Right ventricle myocardium inferior (tissue), 1 donor: ENCODE results near the gene TMEM225. TPM values are rescaled to one million over a fixed set of nuclear protein-coding genes. Genes with fewer than 3 reads are reported as not detected.
A peak's percentile ranks its signal among the peaks of the same experiment; 100 is the strongest.
"Not testable (repeated sequence)": the region's sequence is repeated elsewhere in the genome, so short reads cannot be mapped to it uniquely, and the experiment has no call there.

Experiments used
- ATAC-seq: fragments of 200-7000 bp; cut with Tn5 transposase; one replicate; pipeline ENCODE4 v1.9.1; 2020; ENCODE audit warnings: mild to moderate bottlenecking, moderate library complexity
- DNase-seq: peaks from one replicate; pipeline ENCODE4 v3.0.0; 2021; ENCODE audit errors: missing footprints
- intact Hi-C: fragments of 100-400 bp; cut with DNase I; formaldehyde crosslinking; loops from one replicate; pipeline ENCODE4 v1.11.0; 2022
- long read RNA-seq: library from polyadenylated mRNA; unstranded; transcript quantifications from one replicate; pipeline ENCODE4 v2.0.0, GENCODE V29; 2021
- total RNA-seq: library from RNA; stranded (reverse); fragmentation: NEBNext Ultra II Directional; extraction: Animal tissue kit (Norgen Biotek cat#: 25700); gene quantifications from one replicate; pipeline ENCODE4 v1.2.1, GENCODE V29; 2021
- donor health status: DM: no; HTN: yes; CAD: no; lungs with severe emphysema.

TMEM225 gene
- total RNA-seq: not detected
- long read RNA-seq: 0 reads

DNA sequence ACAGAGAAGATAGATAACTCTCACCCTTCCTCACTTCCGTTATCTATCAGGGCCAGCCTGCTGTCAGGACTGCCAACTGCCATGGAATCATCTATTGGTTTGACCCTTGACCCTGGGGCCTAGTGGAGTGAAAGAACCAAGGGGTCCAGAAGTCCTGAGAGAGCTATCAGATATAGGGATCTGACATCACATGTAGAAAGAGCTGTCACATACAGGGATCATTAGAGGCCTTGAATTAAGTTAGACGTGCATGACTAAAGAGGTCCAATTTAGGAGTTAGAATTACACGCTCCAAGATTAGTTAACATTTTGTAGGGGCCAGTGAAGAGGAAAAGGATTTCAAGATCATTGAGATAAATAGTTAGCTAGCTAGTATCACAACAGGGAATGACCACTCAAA lies at the start of gene TMEM225:
Gene TMEM225, minus strand, starts transcription at position 101 of the 400 bp plus-strand sequence. CDS start 245 bp downstream, outside the sequence.
- intact Hi-C loops: no loop called here
- ATAC-seq (no peak), DNase-seq (no peak)

DNA sequence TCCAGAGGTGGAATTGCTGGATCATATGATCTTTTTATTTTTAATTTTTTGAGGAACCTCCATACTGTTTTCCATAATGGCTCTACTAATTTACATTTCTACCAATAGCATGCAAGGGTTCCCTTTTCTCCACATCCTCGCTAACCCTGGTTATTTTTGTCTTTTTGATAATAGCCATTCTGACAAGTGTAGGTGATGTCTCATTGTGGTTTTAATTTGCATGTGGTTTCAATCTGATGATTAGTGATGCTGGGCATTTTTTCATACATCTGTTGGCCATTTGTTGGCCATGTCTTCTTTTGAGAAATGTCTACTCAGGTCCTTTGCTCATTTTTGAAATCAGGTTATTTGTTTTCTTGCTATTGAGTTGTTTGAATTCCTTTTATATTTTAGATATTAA lies 38.6 kb upstream of the TMEM225 start:
- ATAC-seq (no peak), DNase-seq (no peak)
- intact Hi-C loops: no loop called here

- intact Hi-C loops: no loop called here
- no peak for DNase-seq
- no peak for ATAC-seq
Observed at GRCh38 chr11:123920943-123921342, 35.5 kb upstream of the TMEM225 start.

- intact Hi-C loops: no loop called here
- DNase-seq: no peak
- no peak for ATAC-seq
Observed at GRCh38 chr11:123905826-123906225, 20.4 kb upstream of the TMEM225 start.

DNA sequence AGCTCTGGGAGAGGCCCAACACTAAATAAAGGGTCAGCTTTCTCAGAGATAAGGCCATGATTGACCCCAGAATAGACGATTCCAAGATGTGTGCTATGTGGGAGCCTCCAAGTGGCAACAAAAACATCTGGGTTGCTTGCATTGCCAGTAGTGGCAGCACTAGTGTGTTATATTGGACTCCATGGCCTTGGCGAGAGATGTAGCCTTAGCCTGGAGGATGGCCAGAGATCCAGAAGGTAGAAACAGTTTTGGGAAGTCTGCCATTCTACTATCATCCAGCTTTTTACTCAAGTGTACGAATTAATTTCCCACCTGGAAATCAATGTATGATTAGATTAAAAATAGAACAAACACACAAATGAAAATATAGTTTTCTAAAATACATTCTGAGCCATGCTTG lies 19.5 kb upstream of the TMEM225 start:
- ATAC-seq (no peak), DNase-seq (no peak)
- intact Hi-C loops: no loop called here

DNA sequence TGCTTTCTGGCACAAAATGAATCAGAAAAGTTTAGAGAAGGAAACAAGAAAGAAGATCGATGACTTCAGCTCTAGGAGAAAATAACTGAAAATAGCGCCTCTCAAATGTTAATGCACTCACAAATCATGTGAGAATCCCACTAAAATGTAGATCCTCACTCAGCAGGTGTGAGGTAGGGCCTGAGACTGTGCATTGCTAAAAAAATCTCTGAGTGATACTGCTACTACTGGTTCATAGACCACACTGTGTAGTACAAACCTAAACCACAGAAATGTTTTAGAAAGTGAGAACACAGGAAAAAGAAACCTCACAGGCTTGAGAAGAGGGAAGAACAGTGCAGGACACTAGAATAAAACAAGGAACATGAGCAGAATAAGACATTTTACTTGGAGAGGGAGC lies 18.5 kb upstream of the TMEM225 start:
- intact Hi-C loops: no loop called here
- ATAC-seq (no peak), DNase-seq (no peak)

GRCh38 chr11:123901867-123902266 lies 16.4 kb upstream of the TMEM225 start, which contains the start of gene OR8D4:
TSS of gene OR8D4 (plus strand) at chr11:123902167. CDS start at chr11:123906432, 4,265 bp downstream.
- ATAC-seq (no peak), DNase-seq (no peak)
- intact Hi-C loops: no loop called here

GRCh38 chr11:123899792-123900191 lies 14.3 kb upstream of the TMEM225 start:
- intact Hi-C loops: no loop called here
- no peak for DNase-seq
- no peak for ATAC-seq

DNA sequence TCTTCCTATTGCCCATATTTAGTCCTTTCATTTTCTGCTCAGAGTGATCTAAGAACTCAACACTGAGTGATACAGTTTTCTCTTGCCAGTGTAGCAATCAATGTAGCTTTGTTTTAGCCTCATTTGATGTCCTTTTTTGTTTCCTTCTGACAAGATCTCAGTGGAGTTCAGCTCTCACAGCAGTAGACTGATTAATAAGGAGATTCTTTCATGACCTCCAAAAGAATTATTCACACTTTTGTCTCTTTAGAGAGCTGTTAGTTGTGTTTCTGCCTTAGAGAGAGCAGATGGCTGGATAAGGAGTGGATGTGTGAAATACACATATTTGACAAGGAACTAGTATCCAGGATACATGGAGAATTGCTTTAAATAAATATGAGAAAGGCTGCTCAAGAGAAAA lies 6.6 kb upstream of the TMEM225 start:
- DNase-seq: no peak
- no peak for ATAC-seq
- intact Hi-C loops: no loop called here

DNA sequence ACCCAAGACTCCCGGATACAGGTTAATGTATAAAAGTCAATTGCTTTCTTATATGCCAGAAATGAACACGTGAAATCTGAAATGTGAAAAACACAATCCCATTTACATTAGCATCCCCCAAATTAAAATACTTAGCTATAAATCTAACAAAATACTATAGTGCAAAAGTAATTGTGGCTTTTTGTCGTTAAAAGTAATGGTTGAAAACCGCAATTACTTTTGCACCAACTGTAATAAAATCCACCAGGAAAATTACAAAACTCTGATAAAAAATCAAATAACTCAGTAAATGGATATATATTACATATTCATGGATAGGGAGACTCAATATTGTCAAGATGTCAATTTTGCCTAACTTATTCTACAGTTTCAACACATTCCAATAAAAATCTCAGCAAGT lies 4.6 kb downstream of the TMEM225 start:
- intact Hi-C loops: no loop called here
- ATAC-seq (no peak), DNase-seq (no peak)

- intact Hi-C loops, DNase-seq, ATAC-seq: not testable (repeated sequence)
Observed at GRCh38 chr11:123867795-123868194, 17.7 kb downstream of the TMEM225 start.

DNA sequence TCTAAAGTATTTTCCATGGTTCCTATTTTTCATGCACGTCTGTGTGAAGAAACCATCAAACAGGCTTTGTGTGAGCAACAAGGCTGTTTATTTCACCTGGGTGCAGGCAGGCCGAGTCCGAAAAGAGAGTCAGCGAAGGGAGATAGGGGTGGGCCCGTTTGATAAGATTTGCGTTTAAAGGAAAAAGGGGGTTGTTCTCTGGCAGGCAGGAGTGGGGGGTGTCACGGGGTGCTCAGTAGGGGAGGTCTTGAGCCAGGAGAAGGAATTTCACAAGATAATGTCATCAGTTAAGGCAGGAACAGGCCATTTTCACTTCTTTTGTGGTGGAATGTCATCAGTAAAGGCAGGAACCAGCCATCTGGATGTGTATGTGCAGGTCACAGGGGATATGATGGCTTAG lies 20.2 kb downstream of the TMEM225 start:
- ATAC-seq, DNase-seq, intact Hi-C loops: not testable (repeated sequence)

DNA sequence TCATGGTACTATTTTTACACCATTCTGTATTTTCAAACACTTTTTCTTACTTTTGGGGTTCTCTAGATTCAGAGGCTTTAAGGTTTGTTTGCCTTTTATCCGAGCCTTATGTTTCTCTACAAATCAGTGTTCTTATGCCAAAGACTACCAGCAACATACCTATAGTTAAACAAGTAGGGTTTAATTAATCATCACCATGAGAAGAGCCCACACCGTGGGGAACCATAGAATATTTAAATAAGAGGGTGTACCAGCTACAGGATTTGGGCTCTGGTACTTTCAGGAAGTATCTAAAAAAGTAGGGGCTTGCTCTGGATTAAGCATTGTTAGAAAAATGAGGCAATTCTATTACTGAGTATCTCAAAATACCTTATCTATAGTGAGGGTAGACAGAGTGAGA lies 25.7 kb downstream of the TMEM225 start:
- ATAC-seq (no peak), DNase-seq (no peak)
- intact Hi-C loops: no loop called here

DNA sequence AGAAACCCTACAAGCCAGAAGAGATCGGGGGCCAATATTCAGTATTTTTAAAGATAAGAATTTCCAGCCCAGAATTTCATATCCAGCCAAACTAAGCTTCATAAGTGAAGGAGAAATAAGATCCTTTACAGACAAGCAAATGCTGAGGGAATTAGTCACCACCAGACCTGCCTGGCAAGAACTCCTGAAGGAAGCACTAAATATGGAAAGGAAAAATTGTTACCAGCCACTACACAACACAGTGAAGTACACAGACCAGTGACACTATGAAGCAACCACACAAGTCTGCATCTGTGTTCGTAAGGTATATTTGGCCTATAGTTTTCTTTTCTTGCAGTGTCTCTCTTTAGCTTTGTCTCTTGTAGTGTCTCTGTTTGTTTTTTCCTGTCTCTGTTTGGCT lies 29.0 kb downstream of the TMEM225 start:
- ATAC-seq (no peak), DNase-seq (no peak)
- intact Hi-C loops: no loop called here

DNA sequence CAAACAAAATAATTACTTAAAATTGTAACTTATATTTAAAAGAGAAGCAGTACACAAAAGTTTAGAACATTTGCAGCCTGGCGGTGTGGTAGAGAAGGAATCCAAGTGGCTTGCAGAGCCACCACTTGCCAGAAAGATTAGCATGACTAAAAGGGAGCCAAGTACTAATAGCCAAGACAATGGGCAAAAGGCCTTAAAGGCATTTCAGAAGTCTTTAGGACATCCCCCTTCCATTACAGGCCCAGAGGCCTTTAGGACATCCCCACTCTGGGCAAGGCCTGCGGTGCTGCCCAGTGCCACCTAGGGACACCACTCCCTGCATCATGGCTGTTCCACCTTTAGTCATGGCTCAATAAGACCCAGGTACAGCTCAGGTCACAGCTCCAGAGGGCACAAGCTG lies 32.4 kb downstream of the TMEM225 start:
- no peak for DNase-seq

GRCh38 chr11:123852321-123852720 lies 33.1 kb downstream of the TMEM225 start:
- intact Hi-C loops: no loop called here
- no peak for ATAC-seq
- no peak for DNase-seq

More for the DNA sequence above, 32.4 kb downstream of the TMEM225 start:
- no peak for ATAC-seq
- intact Hi-C loops: no loop called here

DNA sequence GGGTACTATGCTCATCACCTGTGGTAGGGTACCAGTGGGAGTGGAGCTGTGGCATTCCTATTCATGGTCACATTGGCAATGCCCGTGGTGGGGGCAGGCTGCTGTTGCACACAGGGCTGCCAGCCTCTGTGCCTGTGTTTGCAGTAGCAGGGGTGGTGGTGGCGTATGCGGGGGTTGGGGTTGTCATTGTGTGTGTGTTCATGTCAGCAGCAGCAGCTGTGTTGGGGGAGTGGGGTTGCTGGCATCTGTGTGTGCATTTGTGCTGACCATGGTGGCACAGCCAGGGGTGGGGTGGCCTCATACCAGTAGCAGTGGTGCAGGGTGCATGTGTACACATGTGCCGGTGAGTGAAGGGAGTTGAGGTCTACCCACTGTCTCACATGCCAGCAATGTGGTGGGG lies 34.4 kb downstream of the TMEM225 start:
- intact Hi-C loops: no loop called here
- DNase-seq (peak; percentile 60), ATAC-seq (no peak)

GRCh38 chr11:123841174-123841573 lies 44.3 kb downstream of the TMEM225 start:
- no peak for ATAC-seq
- intact Hi-C loops: no loop called here

DNA sequence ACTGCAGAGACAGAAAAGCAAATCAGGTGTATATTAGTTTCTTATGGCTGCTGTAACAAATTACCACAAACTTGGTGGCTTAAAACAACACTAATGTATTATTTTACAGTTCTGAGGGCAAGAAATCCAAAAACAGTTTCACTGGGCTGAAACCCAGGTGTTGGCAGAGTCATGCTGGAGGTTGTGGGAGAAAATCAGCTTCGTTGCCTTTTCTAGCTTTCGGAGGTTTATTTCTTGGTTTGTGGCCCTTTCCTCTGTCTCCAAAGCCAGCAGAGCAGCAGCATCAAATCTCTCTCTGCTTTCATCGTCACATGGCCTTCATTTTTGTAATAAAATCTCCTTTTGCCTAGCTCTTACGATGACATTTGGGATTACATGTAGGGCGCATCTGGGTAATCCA lies 46.3 kb downstream of the TMEM225 start:
- ATAC-seq (no peak), DNase-seq (no peak)
- intact Hi-C loops: no loop called here

More at GRCh38 chr11:123841174-123841573, 44.3 kb downstream of the TMEM225 start:
- no peak for DNase-seq

GRCh38 chr11:123838659-123839058 lies 46.8 kb downstream of the TMEM225 start:
- DNase-seq (no peak), ATAC-seq (no peak)
- intact Hi-C loops: no loop called here

DNA sequence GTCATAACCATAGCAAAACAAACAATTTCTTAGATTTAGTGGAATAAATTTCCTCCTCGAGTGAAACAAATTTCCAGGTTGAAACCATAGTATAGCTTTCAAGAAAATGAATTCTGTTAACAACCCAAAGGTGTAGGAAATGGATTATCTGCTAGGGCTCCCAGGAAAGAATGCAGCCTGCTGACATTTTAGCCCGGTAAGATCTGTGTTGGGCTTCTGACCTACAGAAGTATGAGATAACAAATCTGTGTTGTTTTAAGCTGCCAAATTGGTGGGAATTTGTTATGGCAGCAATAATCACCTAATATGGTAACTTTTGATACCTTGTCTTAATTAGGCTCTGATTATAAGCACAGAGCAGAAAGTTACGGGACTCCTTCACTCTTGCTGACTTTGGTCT lies 47.3 kb downstream of the TMEM225 start:
- ATAC-seq (no peak), DNase-seq (no peak)
- intact Hi-C loops: no loop called here
